ENCODE measurements around the gene AIFM2. TPM values are rescaled to one million over a fixed set of nuclear protein-coding genes. Genes with fewer than 3 reads are reported as not detected.
"Not testable (repeated sequence)": the region's sequence is repeated elsewhere in the genome, so short reads cannot be mapped to it uniquely, and the experiment has no call there.

Gene AIFM2
- total RNA-seq, result 135 TPM
- long read RNA-seq, transcript AIFM2-201 (9 exons, 3,243 nt), result major isoform, 395 of 755 reads
- long read RNA-seq, transcript AIFM2-204 (9 exons, 3,247 nt), result minor isoform, 156 of 755 reads
- long read RNA-seq, partial matches to known transcripts, result 58 of 755 reads
- long read RNA-seq, other reads (novel, unspliced or antisense), result 146 of 755 reads

GRCh38 chr10:70132098-70133029, at the start of gene AIFM2:
Gene AIFM2, minus strand, starts transcription at chr10:70132825. Its CDS starts 8,741 bp downstream, at chr10:70124084.
- DNase-seq (ENCODE audit: low spot score), result peak; percentile 94

GRCh38 chr10:70179209-70179608, 46.6 kb upstream of the AIFM2 start:
- DNase-seq (ENCODE audit: low spot score), result not testable (repeated sequence)

GRCh38 chr10:70178139-70178725, 45.6 kb upstream of the AIFM2 start:
- DNase-seq (ENCODE audit: low spot score), result no peak

GRCh38 chr10:70176441-70176840, 43.8 kb upstream of the AIFM2 start:
- DNase-seq (ENCODE audit: low spot score), result no peak

- DNase-seq (ENCODE audit: low spot score), result no peak
Observed at GRCh38 chr10:70175516-70175915, 42.9 kb upstream of the AIFM2 start.

- no peak for DNase-seq (ENCODE audit: low spot score)
Observed at GRCh38 chr10:70174058-70174741, 41.6 kb upstream of the AIFM2 start.

- DNase-seq (ENCODE audit: low spot score), result no peak
Observed at GRCh38 chr10:70169649-70170364, 37.2 kb upstream of the AIFM2 start.

GRCh38 chr10:70169011-70169410, 36.4 kb upstream of the AIFM2 start:
- DNase-seq (ENCODE audit: low spot score), result no peak

GRCh38 chr10:70167246-70167645, 34.6 kb upstream of the AIFM2 start:
- no peak for DNase-seq (ENCODE audit: low spot score)

- DNase-seq (ENCODE audit: low spot score), result no peak
Observed at GRCh38 chr10:70166394-70166793, 33.8 kb upstream of the AIFM2 start.

- no peak for DNase-seq (ENCODE audit: low spot score)
Observed at GRCh38 chr10:70164163-70164562, 31.5 kb upstream of the AIFM2 start.

GRCh38 chr10:70163448-70163847, 30.8 kb upstream of the AIFM2 start:
- DNase-seq (ENCODE audit: low spot score), result no peak

- DNase-seq (ENCODE audit: low spot score), result no peak
Observed at GRCh38 chr10:70162892-70163201, 30.2 kb upstream of the AIFM2 start.

GRCh38 chr10:70162151-70162891, 29.7 kb upstream of the AIFM2 start:
- DNase-seq (ENCODE audit: low spot score), result no peak

- DNase-seq (ENCODE audit: low spot score), result no peak
Observed at GRCh38 chr10:70160798-70161197, 28.2 kb upstream of the AIFM2 start.

GRCh38 chr10:70159366-70159765, 26.7 kb upstream of the AIFM2 start:
- DNase-seq (ENCODE audit: low spot score), result not testable (repeated sequence)

GRCh38 chr10:70158113-70158512, 25.5 kb upstream of the AIFM2 start:
- DNase-seq (ENCODE audit: low spot score), result no peak

GRCh38 chr10:70155255-70155838, 22.7 kb upstream of the AIFM2 start:
- DNase-seq (ENCODE audit: low spot score), result no peak

- DNase-seq (ENCODE audit: low spot score), result no peak
Observed at GRCh38 chr10:70148516-70148915, 15.9 kb upstream of the AIFM2 start.

- DNase-seq (ENCODE audit: low spot score), result no peak
Observed at GRCh38 chr10:70147259-70147625, 14.6 kb upstream of the AIFM2 start.
